ENCODE data around the gene DCLK2. TPM values are rescaled to one million over a fixed set of nuclear protein-coding genes. Genes with fewer than 3 reads are reported as not detected.

DCLK2 gene
- total RNA-seq, 3 donors from 2014 or later (not counting 1 experiment from before 2014, with no cell fraction given) = 0.31 TPM; not detected in 2

DNA sequence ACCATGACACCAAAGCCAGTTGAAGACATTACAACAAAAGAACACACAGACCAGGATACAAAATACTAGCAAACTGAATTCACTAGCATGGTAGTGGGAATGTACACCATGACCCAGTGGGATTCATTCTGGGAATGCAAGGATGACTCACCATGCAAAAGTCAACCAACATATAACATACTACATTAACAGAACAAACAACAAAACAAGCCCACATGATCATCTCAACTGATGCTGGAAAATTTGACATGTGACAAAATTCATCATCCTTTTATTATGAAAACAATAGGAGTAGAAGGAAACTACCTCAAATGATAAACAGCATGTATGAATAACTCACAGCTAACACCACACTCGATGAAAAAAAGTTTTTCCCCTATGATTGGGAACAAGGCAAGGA is 190.2 kb downstream of the DCLK2 start:
- H3K4me1 ChIP-seq (ENCODE audit: control insufficient read depth, insufficient read depth, low read length) = no peaks in the 10 kb centered on the region
- ATAC-seq (no peak), DNase-seq (no peak)
- Mint-ChIP-seq H3K27me3 (ENCODE audit: low read depth in 2 of 2) (no peaks in the 10 kb centered on the region), H3K9me3 (no peaks in the 10 kb centered on the region), H3K4me3 (no peak overlapping the region), H3K36me3 (peaks cover 17% of the 10 kb centered on the region), H3K27ac (peak overlapping the region in 1 of 2 donors; percentile 17), H3K4me1 (peaks cover 5 to 16% of the 10 kb centered on the region in 2 donors)
- no peaks in the 10 kb centered on the region for H3K9me3 ChIP-seq (ENCODE audit: control insufficient read depth, insufficient read depth, low read length)
- intact Hi-C loops (cut with micrococcal nuclease) = no loop called here
- TF ChIP-seq CTCF (IDR thresholded peaks at IDR 0.05) = no peak
- no peaks in the 10 kb centered on the region for H3K27me3 ChIP-seq (ENCODE audit: control insufficient read depth, insufficient read depth, low read length)
- WGBS (ENCODE audit: insufficient coverage) = 100% methylated on average over 1 of the region's 1 CpG
- no peak overlapping the region for H3K27ac ChIP-seq (ENCODE audit: low read length)
- H3K4me3 ChIP-seq (ENCODE audit: low read length) = no peak overlapping the region
- peaks cover 4% of the 10 kb centered on the region for H3K36me3 ChIP-seq (ENCODE audit: control insufficient read depth, insufficient read depth, low read length)

DNA sequence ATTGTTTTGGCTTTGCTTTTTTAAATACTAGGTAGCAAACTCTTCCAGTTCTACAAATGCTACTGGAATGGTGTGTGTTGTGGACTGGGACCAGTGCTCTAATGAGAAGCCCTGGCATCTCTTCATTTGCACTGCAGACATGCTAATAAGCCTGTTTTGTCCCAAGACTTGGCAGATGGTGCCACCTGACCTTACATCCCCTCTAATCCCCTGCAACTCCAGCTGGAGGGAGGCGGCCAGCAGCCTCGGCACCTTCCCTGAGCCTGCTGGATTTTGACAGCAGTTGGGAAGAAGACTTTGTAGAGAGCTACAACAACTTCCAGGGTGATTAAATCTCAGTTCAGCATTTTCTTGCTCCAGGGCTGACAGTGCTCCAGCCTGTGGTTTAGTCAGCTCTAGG is 200.0 kb downstream of the DCLK2 start:
- peaks cover 0 to 2% of the 10 kb centered on the region in 2 donors for H3K9me3 Mint-ChIP-seq

GRCh38 chr4:150280081-150280895 is 202.0 kb downstream of the DCLK2 start:
- Mint-ChIP-seq H3K4me3 (no peak overlapping the region), H3K27me3 (ENCODE audit: low read depth in 2 of 2) (no peaks in the 10 kb centered on the region), H3K27ac (no peak overlapping the region), H3K36me3 (peaks cover 17% of the 10 kb centered on the region), H3K9me3 (peaks cover 0 to 2% of the 10 kb centered on the region in 2 donors), H3K4me1 (no peaks in the 10 kb centered on the region)
- Histone ChIP-seq H3K36me3 (ENCODE audit: control insufficient read depth, insufficient read depth, low read length) (peaks cover 35% of the 10 kb centered on the region), H3K4me3 (ENCODE audit: low read length) (no peak overlapping the region), H3K4me1 (ENCODE audit: control insufficient read depth, insufficient read depth, low read length) (no peaks in the 10 kb centered on the region), H3K27me3 (ENCODE audit: control insufficient read depth, insufficient read depth, low read length) (no peaks in the 10 kb centered on the region), H3K27ac (ENCODE audit: low read length) (no peak overlapping the region), H3K9me3 (ENCODE audit: control insufficient read depth, insufficient read depth, low read length) (no peaks in the 10 kb centered on the region)
- TF ChIP-seq CTCF (IDR thresholded peaks at IDR 0.05) = no peak
- intact Hi-C loops (cut with micrococcal nuclease) = no loop called here
- 84% methylated on average over 9 of the region's 9 CpGs for WGBS (ENCODE audit: insufficient coverage)
- DNase-seq (no peak), ATAC-seq (no peak)

More for the DNA sequence above, 200.0 kb downstream of the DCLK2 start:
- Histone ChIP-seq H3K36me3 (ENCODE audit: control insufficient read depth, insufficient read depth, low read length) (peaks cover 35% of the 10 kb centered on the region), H3K27ac (ENCODE audit: low read length) (no peak overlapping the region), H3K9me3 (ENCODE audit: control insufficient read depth, insufficient read depth, low read length) (no peaks in the 10 kb centered on the region), H3K4me3 (ENCODE audit: low read length) (no peak overlapping the region), H3K4me1 (ENCODE audit: control insufficient read depth, insufficient read depth, low read length) (no peaks in the 10 kb centered on the region), H3K27me3 (ENCODE audit: control insufficient read depth, insufficient read depth, low read length) (no peaks in the 10 kb centered on the region)
- no peak overlapping the region for H3K4me3 Mint-ChIP-seq
- peaks cover 0 to 7% of the 10 kb centered on the region in 2 donors for H3K4me1 Mint-ChIP-seq
- peaks cover 17% of the 10 kb centered on the region for H3K36me3 Mint-ChIP-seq
- ATAC-seq (no peak), DNase-seq (no peak)
- H3K27ac Mint-ChIP-seq = no peak overlapping the region
- intact Hi-C loops (cut with micrococcal nuclease) = no loop called here
- no peaks in the 10 kb centered on the region for H3K27me3 Mint-ChIP-seq (ENCODE audit: low read depth in 2 of 2)
- WGBS (ENCODE audit: insufficient coverage) = 97% methylated on average over 2 of the region's 2 CpGs
- no peak for TF ChIP-seq CTCF (IDR thresholded peaks at IDR 0.05)
